Hepatocyte (in vitro differentiated cells): ENCODE data around the gene ARHGEF1. TPM values are rescaled to one million over a fixed set of nuclear protein-coding genes. Genes with fewer than 3 reads are reported as not detected.

ENCODE experiments used
- DNase-seq: peaks from one replicate; pipeline ENCODE4 v3.0.0-alpha.2; 2016; ENCODE audit warnings: low spot score
- H2AFZ ChIP-seq: fragments of 200-600 bp; sonication (generic); 2 replicates; pipeline ENCODE4 v1.6.0; 2016; ENCODE audit warnings: antibody characterized with exemption, mild to moderate bottlenecking
- H3K27ac ChIP-seq: fragments of 200-600 bp; sonication (generic); 2 replicates; pipeline ENCODE4 v1.5.1; 2016; ENCODE audit warnings: mild to moderate bottlenecking
- H3K27me3 ChIP-seq: fragments of 200-600 bp; sonication (generic); 2 replicates; pipeline ENCODE4 v1.6.1; 2016
- H3K36me3 ChIP-seq: fragments of 200-600 bp; sonication (generic); replicated peaks from 2 replicates; pipeline ENCODE4 v1.5.1; 2016; ENCODE audit warnings: low read depth; ENCODE audit not compliant: insufficient read depth
- H3K4me1 ChIP-seq: fragments of 200-600 bp; sonication (generic); 2 replicates; pipeline ENCODE4 v1.5.1; 2016; ENCODE audit warnings: mild to moderate bottlenecking, moderate library complexity; ENCODE audit not compliant: insufficient read depth
- H3K4me2 ChIP-seq: fragments of 200-600 bp; sonication (generic); 2 replicates; pipeline ENCODE4 v1.6.0; 2016
- H3K4me3 ChIP-seq: fragments of 200-600 bp; sonication (generic); 2 replicates; pipeline ENCODE4 v1.5.1; 2016; ENCODE audit warnings: mild to moderate bottlenecking
- H3K79me2 ChIP-seq: fragments of 200-600 bp; sonication (generic); 2 replicates; pipeline ENCODE4 v1.6.0; 2017; ENCODE audit warnings: mild to moderate bottlenecking
- H3K9me2 ChIP-seq: fragments of 200-600 bp; sonication (generic); replicated peaks from 2 replicates; pipeline ENCODE4 v1.6.0; 2017; ENCODE audit warnings: mild to moderate bottlenecking; ENCODE audit not compliant: insufficient read depth
- H3K9me3 ChIP-seq: fragments of 200-600 bp; sonication (generic); 2 replicates; pipeline ENCODE4 v1.5.1; 2016; ENCODE audit warnings: low read depth, mild to moderate bottlenecking
- H4K20me1 ChIP-seq: fragments of 200-600 bp; sonication (generic); 2 replicates; pipeline ENCODE4 v1.6.0; 2016; ENCODE audit warnings: mild to moderate bottlenecking; ENCODE audit not compliant: insufficient read depth, poor library complexity, severe bottlenecking
- EZH2 ChIP-seq: fragments of 200-600 bp; sonication (generic); IDR thresholded peaks from 2 replicates; pipeline ENCODE4 v1.6.1; 2016; ENCODE audit warnings: antibody characterized with exemption, mild to moderate bottlenecking, borderline replicate concordance
- EZH2phosphoT487 ChIP-seq: fragments of 200-600 bp; sonication (generic); IDR thresholded peaks from one replicate; pipeline ENCODE4 v1.6.1; 2018; ENCODE audit warnings: antibody characterized with exemption, mild to moderate bottlenecking, low read depth, moderate library complexity; ENCODE audit not compliant: unreplicated experiment, severe bottlenecking
- WGBS: methylation state at CpG from one replicate; pipeline ENCODE4 v1.1.6; 2016; ENCODE audit warnings: low lambda C conversion rate; ENCODE audit errors: missing lambda C conversion rate; 5-methylcytosine and 5-hydroxymethylcytosine counted together
- polyA plus RNA-seq: library from polyadenylated mRNA; unstranded; fragments of >200 nt; fragmentation: Nextera tagmentation; extraction: Ambion mirVana; gene quantifications from 2 replicates; pipeline ENCODE4 v1.2.1, GENCODE V29; 2016
- total RNA-seq: library from RNA; depleted of rRNA; stranded (reverse); fragments of >200 nt; gene quantifications from 2 replicates; pipeline ENCODE4 v1.2.3, GENCODE V29; 2014
- TF ChIP-seq, protein P1 (sequence below): fragments of 200-600 bp; sonication (generic); IDR thresholded peaks from 2 replicates; pipeline ENCODE4 v1.5.1; 2016; ENCODE audit warnings: antibody characterized with exemption, mild to moderate bottlenecking; ENCODE audit not compliant: poor library complexity

Gene ARHGEF1
- total and polyA plus RNA-seq, 2 experiments from 2014 or later = 29.7 to 67.8 TPM

- Histone ChIP-seq H3K27me3 (no peaks in the 10 kb centered on the region), H4K20me1 (no peaks in the 10 kb centered on the region), H3K4me3 (no peak overlapping the region), H2AFZ (no peak overlapping the region), H3K27ac (no peak overlapping the region), H3K36me3 (no peaks in the 10 kb centered on the region), H3K4me1 (no peaks in the 10 kb centered on the region), H3K9me2 (no peaks in the 10 kb centered on the region), H3K4me2 (no peak overlapping the region), H3K79me2 (no peaks in the 10 kb centered on the region), H3K9me3 (no peaks in the 10 kb centered on the region)
- 78% methylated on average over 16 of the region's 17 CpGs for WGBS
- TF ChIP-seq, protein P1, sequence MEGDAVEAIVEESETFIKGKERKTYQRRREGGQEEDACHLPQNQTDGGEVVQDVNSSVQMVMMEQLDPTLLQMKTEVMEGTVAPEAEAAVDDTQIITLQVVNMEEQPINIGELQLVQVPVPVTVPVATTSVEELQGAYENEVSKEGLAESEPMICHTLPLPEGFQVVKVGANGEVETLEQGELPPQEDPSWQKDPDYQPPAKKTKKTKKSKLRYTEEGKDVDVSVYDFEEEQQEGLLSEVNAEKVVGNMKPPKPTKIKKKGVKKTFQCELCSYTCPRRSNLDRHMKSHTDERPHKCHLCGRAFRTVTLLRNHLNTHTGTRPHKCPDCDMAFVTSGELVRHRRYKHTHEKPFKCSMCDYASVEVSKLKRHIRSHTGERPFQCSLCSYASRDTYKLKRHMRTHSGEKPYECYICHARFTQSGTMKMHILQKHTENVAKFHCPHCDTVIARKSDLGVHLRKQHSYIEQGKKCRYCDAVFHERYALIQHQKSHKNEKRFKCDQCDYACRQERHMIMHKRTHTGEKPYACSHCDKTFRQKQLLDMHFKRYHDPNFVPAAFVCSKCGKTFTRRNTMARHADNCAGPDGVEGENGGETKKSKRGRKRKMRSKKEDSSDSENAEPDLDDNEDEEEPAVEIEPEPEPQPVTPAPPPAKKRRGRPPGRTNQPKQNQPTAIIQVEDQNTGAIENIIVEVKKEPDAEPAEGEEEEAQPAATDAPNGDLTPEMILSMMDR = no peak
- no peak for TF ChIP-seq EZH2
- no peak for TF ChIP-seq EZH2phosphoT487
- DNase-seq = no peak
Observed at GRCh38 chr19:41877916-41878905, 4.8 kb upstream of the ARHGEF1 start.

DNA sequence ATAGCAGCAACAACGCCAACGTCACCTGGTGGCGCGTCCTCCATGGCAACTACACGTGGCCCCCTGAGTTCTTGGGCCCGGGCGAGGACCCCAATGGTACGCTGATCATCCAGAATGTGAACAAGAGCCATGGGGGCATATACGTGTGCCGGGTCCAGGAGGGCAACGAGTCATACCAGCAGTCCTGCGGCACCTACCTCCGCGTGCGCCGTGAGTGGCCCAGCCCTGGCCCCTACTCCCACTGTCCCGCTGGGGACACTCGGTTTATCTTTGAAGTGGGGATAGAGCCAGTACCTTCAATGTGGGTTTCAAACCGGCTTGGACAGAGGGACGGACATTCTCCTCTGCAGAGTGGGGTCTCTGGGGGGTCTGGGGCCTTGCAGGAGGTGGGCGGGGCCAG, 3.9 kb upstream of the ARHGEF1 start:
- no peaks in the 10 kb centered on the region for H3K9me3 ChIP-seq
- H3K4me3 ChIP-seq = no peak overlapping the region
- H3K79me2 ChIP-seq = no peaks in the 10 kb centered on the region
- no peak overlapping the region for H3K27ac ChIP-seq
- no peak overlapping the region for H2AFZ ChIP-seq
- no peaks in the 10 kb centered on the region for H3K9me2 ChIP-seq
- DNase-seq = no peak
- no peak overlapping the region for H3K4me2 ChIP-seq
- H3K27me3 ChIP-seq = no peaks in the 10 kb centered on the region
- no peaks in the 10 kb centered on the region for H4K20me1 ChIP-seq
- WGBS = 90% methylated on average over 15 of the region's 21 CpGs
- no peak for TF ChIP-seq EZH2phosphoT487
- no peak for TF ChIP-seq EZH2
- TF ChIP-seq, protein P1 = no peak
- H3K36me3 ChIP-seq = no peaks in the 10 kb centered on the region
- H3K4me1 ChIP-seq = no peaks in the 10 kb centered on the region

DNA sequence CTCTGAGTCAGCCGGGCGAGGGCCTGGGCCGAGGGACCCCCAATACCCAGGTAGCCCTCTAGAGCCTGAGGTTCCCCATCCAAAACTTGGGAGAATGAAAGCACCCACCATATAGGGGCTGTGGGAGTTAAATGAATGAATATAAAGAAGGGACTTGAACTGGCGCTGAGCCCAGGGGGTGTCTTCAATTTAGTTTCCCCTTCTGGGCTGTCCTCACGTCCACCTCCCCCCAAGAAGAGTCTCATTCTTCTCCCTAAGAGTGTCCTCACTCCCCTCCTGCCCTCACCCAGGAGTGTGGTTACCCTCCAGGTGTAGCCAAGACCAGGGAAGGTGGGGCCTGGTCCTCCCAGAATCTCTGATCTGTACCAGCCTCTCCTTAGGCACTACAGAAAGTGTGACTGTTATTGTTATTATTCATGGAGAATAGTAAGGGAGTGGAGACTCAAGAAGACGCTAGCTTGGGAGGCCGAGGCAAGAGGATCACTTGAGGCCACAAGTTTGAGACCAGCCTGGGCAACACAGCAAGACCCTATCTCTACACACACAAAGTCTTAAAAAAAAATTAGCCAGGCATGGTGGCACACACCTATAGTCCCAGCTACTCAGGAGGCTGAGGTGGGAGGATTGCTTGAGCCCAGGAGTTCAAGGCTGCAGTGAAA, 3.2 kb upstream of the ARHGEF1 start:
- Histone ChIP-seq H3K27ac (no peak overlapping the region), H3K9me3 (no peaks in the 10 kb centered on the region), H3K4me1 (peaks cover 1% of the 10 kb centered on the region), H3K36me3 (no peaks in the 10 kb centered on the region), H3K27me3 (no peaks in the 10 kb centered on the region), H3K4me2 (no peak overlapping the region), H3K4me3 (no peak overlapping the region), H3K79me2 (peaks cover 5% of the 10 kb centered on the region), H4K20me1 (no peaks in the 10 kb centered on the region), H3K9me2 (no peaks in the 10 kb centered on the region), H2AFZ (no peak overlapping the region)
- WGBS = 82% methylated on average over 7 of the region's 7 CpGs
- TF ChIP-seq, protein P1 = no peak
- TF ChIP-seq EZH2 = no peak
- no peak for TF ChIP-seq EZH2phosphoT487
- DNase-seq = no peak
